ENCODE data around the gene KRT85.

DNA sequence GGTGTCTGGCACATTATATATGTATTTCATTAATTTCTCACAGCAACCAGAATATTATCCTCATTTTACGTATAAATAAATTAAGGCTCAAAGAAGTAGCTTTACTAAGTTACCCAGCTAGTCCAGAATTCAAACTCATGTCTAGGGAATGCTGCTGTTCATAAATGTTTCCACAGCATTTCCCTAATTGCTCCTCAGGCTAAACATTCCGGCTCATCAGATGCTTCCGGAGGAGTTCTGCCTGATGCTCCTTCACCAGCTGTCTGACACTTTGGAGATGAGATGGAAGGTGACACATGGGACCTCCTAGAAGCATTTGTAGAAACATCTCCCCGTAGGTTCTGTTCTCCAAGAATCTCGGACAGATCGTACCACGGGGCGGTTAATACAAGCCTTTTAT, 12.1 kb downstream of the KRT85 start:
- TF ChIP-seq CTCF (IDR thresholded peaks at IDR 0.05) = no peak
- no peak for TF ChIP-seq EP300 (IDR thresholded peaks at IDR 0.05)
- TF ChIP-seq POLR2A (IDR thresholded peaks at IDR 0.05; ENCODE audit: low read depth) = no peak

Data from esophagus muscularis mucosa (tissue), 4 donors.